Glutamatergic neuron (in vitro differentiated cells): Measurements from ENCODE around the gene CAP2. TPM values are rescaled to one million over a fixed set of nuclear protein-coding genes. Genes with fewer than 3 reads are reported as not detected.
"Not testable (repeated sequence)": the region's sequence is repeated elsewhere in the genome, so short reads cannot be mapped to it uniquely, and the experiment has no call there.

Experiments used
- DNase-seq: peaks from one replicate; pipeline ENCODE4 v3.0.0; 2022
- H3K27ac Mint-ChIP-seq: one replicate; pipeline ENCODE4 v1.8.0; 2020; ENCODE audit warnings: mild to moderate bottlenecking, mixed read lengths, inconsistent platforms; ENCODE audit not compliant: unreplicated experiment
- H3K27me3 Mint-ChIP-seq: one replicate; pipeline ENCODE4 v1.8.0; 2020; ENCODE audit warnings: mild to moderate bottlenecking, moderate library complexity, mixed read lengths, inconsistent platforms; ENCODE audit not compliant: unreplicated experiment
- H3K36me3 Mint-ChIP-seq: one replicate; pipeline ENCODE4 v1.8.0; 2020; ENCODE audit warnings: mild to moderate bottlenecking, mixed read lengths, inconsistent platforms; ENCODE audit not compliant: unreplicated experiment
- H3K4me1 Mint-ChIP-seq: one replicate; pipeline ENCODE4 v1.8.0; 2020; ENCODE audit warnings: mild to moderate bottlenecking, low read depth, mixed read lengths, inconsistent platforms; ENCODE audit not compliant: unreplicated experiment
- H3K4me3 Mint-ChIP-seq: one replicate; pipeline ENCODE4 v1.8.0; 2020; ENCODE audit warnings: mild to moderate bottlenecking, mixed read lengths, inconsistent platforms; ENCODE audit not compliant: unreplicated experiment
- H3K9me3 Mint-ChIP-seq: one replicate; pipeline ENCODE4 v1.8.0; 2020; ENCODE audit warnings: mild to moderate bottlenecking, moderate library complexity, mixed read lengths, inconsistent platforms; ENCODE audit not compliant: unreplicated experiment
- CTCF ChIP-seq: fragments of 200-600 bp; sonication (generic); IDR thresholded peaks from one replicate; pipeline ENCODE4 v1.5.0; 2021; ENCODE audit not compliant: partially characterized antibody, unreplicated experiment
- total RNA-seq: library from RNA; stranded (reverse); fragmentation: NEBNext Ultra II Directional; extraction: Animal tissue kit (Norgen Biotek cat#: 25700); gene quantifications from one replicate; pipeline ENCODE4 v1.2.1, GENCODE V29; 2021; ENCODE audit not compliant: unreplicated experiment

The CAP2 gene
- total RNA-seq, 1 donor from 2014 or later = 24.4 TPM

GRCh38 chr6:17408081-17408480, 14.7 kb downstream of the CAP2 start:
- DNase-seq = no peak
- Mint-ChIP-seq H3K36me3 (peaks cover 7% of the 10 kb centered on the region), H3K27me3 (peaks cover 2% of the 10 kb centered on the region), H3K27ac (no peak overlapping the region), H3K4me1 (no peaks in the 10 kb centered on the region), H3K9me3 (peaks cover 4% of the 10 kb centered on the region), H3K4me3 (no peak overlapping the region)
- no peak for TF ChIP-seq CTCF

GRCh38 chr6:17410281-17410680, 16.9 kb downstream of the CAP2 start:
- H3K4me3 Mint-ChIP-seq = no peak overlapping the region

GRCh38 chr6:17413313-17413750, 19.9 kb downstream of the CAP2 start:
- peaks cover 4% of the 10 kb centered on the region for H3K9me3 Mint-ChIP-seq
- no peak overlapping the region for H3K4me3 Mint-ChIP-seq
- DNase-seq = no peak
- TF ChIP-seq CTCF = no peak
- no peak overlapping the region for H3K27ac Mint-ChIP-seq
- H3K36me3 Mint-ChIP-seq = peaks cover 1% of the 10 kb centered on the region
- H3K4me1 Mint-ChIP-seq = peaks cover 8% of the 10 kb centered on the region
- no peaks in the 10 kb centered on the region for H3K27me3 Mint-ChIP-seq

More at GRCh38 chr6:17410281-17410680, 16.9 kb downstream of the CAP2 start:
- no peaks in the 10 kb centered on the region for H3K4me1 Mint-ChIP-seq
- H3K27ac Mint-ChIP-seq = no peak overlapping the region
- peaks cover 5% of the 10 kb centered on the region for H3K9me3 Mint-ChIP-seq
- DNase-seq = no peak
- TF ChIP-seq CTCF = no peak
- peaks cover 2% of the 10 kb centered on the region for H3K27me3 Mint-ChIP-seq
- H3K36me3 Mint-ChIP-seq = peaks cover 7% of the 10 kb centered on the region

- peaks cover 16% of the 10 kb centered on the region for H3K4me1 Mint-ChIP-seq
- H3K9me3 Mint-ChIP-seq, H3K27ac Mint-ChIP-seq, DNase-seq, H3K36me3 Mint-ChIP-seq, H3K4me3 Mint-ChIP-seq, H3K27me3 Mint-ChIP-seq: not testable (repeated sequence)
Measured at GRCh38 chr6:17414395-17414794, 21.0 kb downstream of the CAP2 start.

- DNase-seq = no peak
- Mint-ChIP-seq H3K4me3 (no peak overlapping the region), H3K27ac (no peak overlapping the region), H3K27me3 (no peaks in the 10 kb centered on the region), H3K36me3 (no peaks in the 10 kb centered on the region), H3K9me3 (peaks cover 3% of the 10 kb centered on the region), H3K4me1 (peaks cover 16% of the 10 kb centered on the region)
- no peak for TF ChIP-seq CTCF
Measured at GRCh38 chr6:17415321-17415720, 21.9 kb downstream of the CAP2 start.
